H1 (cell line): ENCODE results near the gene OR13C5.

Source experiments
- ASH2L ChIP-seq: fragments of 200-600, 300-600 bp; sonication (generic); IDR thresholded peaks from one replicate; pipeline ENCODE4 v1.7.1; 2017; ENCODE audit warnings: low read length
- CBX8 ChIP-seq: fragments of 300-800, 300-1000 bp; sonication (generic); IDR thresholded peaks from 2 replicates; pipeline ENCODE4 v1.7.1; 2016; ENCODE audit warnings: low read depth, low read length, borderline replicate concordance
- EP300 ChIP-seq, 2 experiments: IDR thresholded peaks; 1 replicate in 1 of 2; 2 replicates in 1 of 2; pipeline ENCODE4 v1.6.1; 2011 to 2012; ENCODE audit warnings: low read depth in 2 of 2, low read length in 2 of 2, mild to moderate bottlenecking in 2 of 2, borderline replicate concordance in 1 of 2, inconsistent platforms in 1 of 2, moderate library complexity in 1 of 2
- FOSL1 ChIP-seq: IDR thresholded peaks from 2 replicates; pipeline ENCODE4 v1.6.1; 2011; ENCODE audit warnings: mild to moderate bottlenecking, low read depth, low read length, moderate library complexity; ENCODE audit not compliant: insufficient read depth
- POLR2AphosphoS5 ChIP-seq: IDR thresholded peaks from 2 replicates; pipeline ENCODE4 v1.6.1; 2011; ENCODE audit warnings: low read depth, low read length
- RBBP5 ChIP-seq: IDR thresholded peaks from 2 replicates; pipeline ENCODE4 v1.7.1; 2012; ENCODE audit warnings: low read depth, mild to moderate bottlenecking, inconsistent platforms, low read length, moderate library complexity, borderline replicate concordance
- SP2 ChIP-seq: IDR thresholded peaks from 2 replicates; pipeline ENCODE4 v1.6.1; 2012; ENCODE audit warnings: mild to moderate bottlenecking, low read length, inconsistent platforms
- YY1 ChIP-seq: IDR thresholded peaks from 2 replicates; pipeline ENCODE4 v1.6.1; 2011; ENCODE audit warnings: low read depth, mild to moderate bottlenecking, low read length
- ZNF274 ChIP-seq: IDR thresholded peaks from 2 replicates; pipeline ENCODE4 v1.7.0; 2012; ENCODE audit warnings: low read length, borderline replicate concordance; ENCODE audit errors: extremely low read depth
- TF ChIP-seq, protein P1 (sequence below), 3 experiments: IDR thresholded peaks; 1 replicate in 2 of 3; 2 replicates in 1 of 3; pipeline versions ENCODE4 v1.5.1 to v1.6.1; 2011; ENCODE audit warnings: low read length in 3 of 3, mild to moderate bottlenecking in 3 of 3, inconsistent platforms in 2 of 3, low read depth in 1 of 3, moderate library complexity in 1 of 3; ENCODE audit not compliant: insufficient read depth in 1 of 3; ENCODE audit errors: control extremely low read depth in 1 of 3
- TF ChIP-seq, protein P2 (sequence below): IDR thresholded peaks from 2 replicates; pipeline ENCODE4 v1.6.1; 2012; ENCODE audit warnings: low read length, inconsistent platforms
- TF ChIP-seq, protein P3 (sequence below): IDR thresholded peaks from 2 replicates; pipeline ENCODE4 v1.6.1; 2012; ENCODE audit warnings: inconsistent platforms

DNA sequence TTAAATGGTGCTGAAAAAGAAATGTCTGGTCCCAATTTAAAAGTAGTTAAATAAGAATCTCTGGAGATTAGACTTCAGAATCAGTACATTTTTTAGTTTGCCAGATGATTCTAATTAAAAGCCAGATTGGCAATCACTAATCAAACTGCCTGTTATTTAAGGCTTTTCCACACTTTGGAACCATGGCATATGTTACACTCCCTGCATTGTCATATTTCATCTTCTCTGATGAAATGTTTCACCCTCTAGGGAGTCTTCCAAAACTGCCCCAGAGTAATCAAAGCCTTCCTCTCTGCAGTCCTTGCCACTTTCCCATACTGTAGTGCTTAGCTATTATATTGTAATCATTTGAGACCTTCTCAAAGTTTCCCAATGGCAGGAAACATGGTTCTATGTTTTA is 36.2 kb upstream of the OR13C5 start:
- TF ChIP-seq ZNF274 (no peak), CBX8 (no peak), ASH2L (no peak), FOSL1 (no peak), EP300 (IDR thresholded peaks at IDR 0.05; ENCODE audit: borderline replicate concordance in 1 of 2, low read depth in 2 of 2, low read length in 2 of 2) (no peak), POLR2AphosphoS5 (no peak), YY1 (no peak), RBBP5 (no peak), SP2 (no peak)
- TF ChIP-seq, protein P1, sequence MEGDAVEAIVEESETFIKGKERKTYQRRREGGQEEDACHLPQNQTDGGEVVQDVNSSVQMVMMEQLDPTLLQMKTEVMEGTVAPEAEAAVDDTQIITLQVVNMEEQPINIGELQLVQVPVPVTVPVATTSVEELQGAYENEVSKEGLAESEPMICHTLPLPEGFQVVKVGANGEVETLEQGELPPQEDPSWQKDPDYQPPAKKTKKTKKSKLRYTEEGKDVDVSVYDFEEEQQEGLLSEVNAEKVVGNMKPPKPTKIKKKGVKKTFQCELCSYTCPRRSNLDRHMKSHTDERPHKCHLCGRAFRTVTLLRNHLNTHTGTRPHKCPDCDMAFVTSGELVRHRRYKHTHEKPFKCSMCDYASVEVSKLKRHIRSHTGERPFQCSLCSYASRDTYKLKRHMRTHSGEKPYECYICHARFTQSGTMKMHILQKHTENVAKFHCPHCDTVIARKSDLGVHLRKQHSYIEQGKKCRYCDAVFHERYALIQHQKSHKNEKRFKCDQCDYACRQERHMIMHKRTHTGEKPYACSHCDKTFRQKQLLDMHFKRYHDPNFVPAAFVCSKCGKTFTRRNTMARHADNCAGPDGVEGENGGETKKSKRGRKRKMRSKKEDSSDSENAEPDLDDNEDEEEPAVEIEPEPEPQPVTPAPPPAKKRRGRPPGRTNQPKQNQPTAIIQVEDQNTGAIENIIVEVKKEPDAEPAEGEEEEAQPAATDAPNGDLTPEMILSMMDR (IDR thresholded peaks at IDR 0.05; ENCODE audit: control extremely low read depth in 1 of 3, insufficient read depth in 1 of 3, low read depth in 1 of 3, low read length in 3 of 3): no peak
- TF ChIP-seq, protein P2, sequence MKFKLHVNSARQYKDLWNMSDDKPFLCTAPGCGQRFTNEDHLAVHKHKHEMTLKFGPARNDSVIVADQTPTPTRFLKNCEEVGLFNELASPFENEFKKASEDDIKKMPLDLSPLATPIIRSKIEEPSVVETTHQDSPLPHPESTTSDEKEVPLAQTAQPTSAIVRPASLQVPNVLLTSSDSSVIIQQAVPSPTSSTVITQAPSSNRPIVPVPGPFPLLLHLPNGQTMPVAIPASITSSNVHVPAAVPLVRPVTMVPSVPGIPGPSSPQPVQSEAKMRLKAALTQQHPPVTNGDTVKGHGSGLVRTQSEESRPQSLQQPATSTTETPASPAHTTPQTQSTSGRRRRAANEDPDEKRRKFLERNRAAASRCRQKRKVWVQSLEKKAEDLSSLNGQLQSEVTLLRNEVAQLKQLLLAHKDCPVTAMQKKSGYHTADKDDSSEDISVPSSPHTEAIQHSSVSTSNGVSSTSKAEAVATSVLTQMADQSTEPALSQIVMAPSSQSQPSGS: no peak
- TF ChIP-seq, protein P3, sequence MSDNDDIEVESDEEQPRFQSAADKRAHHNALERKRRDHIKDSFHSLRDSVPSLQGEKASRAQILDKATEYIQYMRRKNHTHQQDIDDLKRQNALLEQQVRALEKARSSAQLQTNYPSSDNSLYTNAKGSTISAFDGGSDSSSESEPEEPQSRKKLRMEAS: no peak
